Osteoblast (primary cell): ENCODE data around the gene SMIM24. TPM values are rescaled to one million over a fixed set of nuclear protein-coding genes. Genes with fewer than 3 reads are reported as not detected.
A peak's percentile ranks its signal among the peaks of the same experiment; 100 is the strongest.

Experiments
- DNase-seq: peaks from one replicate; pipeline ENCODE4 v3.0.0; 2011; ENCODE audit warnings: low spot score, mixed read lengths; ENCODE audit not compliant: insufficient read length; ENCODE audit errors: missing footprints
- H2AFZ ChIP-seq: 2 replicates; pipeline ENCODE4 v1.6.0; 2011; ENCODE audit warnings: mild to moderate bottlenecking, low read length
- H3K27ac ChIP-seq: 2 replicates; pipeline ENCODE4 v1.5.1; 2011; ENCODE audit warnings: mild to moderate bottlenecking, low read depth, low read length, moderate library complexity
- H3K27me3 ChIP-seq: 2 replicates; pipeline ENCODE4 v1.6.0; 2012; ENCODE audit warnings: mild to moderate bottlenecking, control low read depth, inconsistent platforms, low read length, moderate library complexity; ENCODE audit not compliant: insufficient read depth
- H3K36me3 ChIP-seq: 2 replicates; pipeline ENCODE4 v1.5.1; 2011; ENCODE audit warnings: mild to moderate bottlenecking, low read length, control low read depth, moderate library complexity; ENCODE audit not compliant: insufficient read depth
- H3K4me1 ChIP-seq: 2 replicates; pipeline ENCODE4 v1.5.1; 2011; ENCODE audit warnings: mild to moderate bottlenecking, low read length, control low read depth, moderate library complexity; ENCODE audit not compliant: insufficient read depth
- H3K4me2 ChIP-seq: 2 replicates; pipeline ENCODE4 v1.6.0; 2011; ENCODE audit warnings: mild to moderate bottlenecking, low read length; ENCODE audit not compliant: insufficient read depth
- H3K4me3 ChIP-seq: fragments of 200-600 bp; sonication (generic); 3 replicates; pipeline ENCODE4 v1.5.1; 2012; ENCODE audit warnings: mild to moderate bottlenecking, low read length, inconsistent platforms; ENCODE audit not compliant: insufficient read depth
- H3K79me2 ChIP-seq: 2 replicates; pipeline ENCODE4 v1.6.0; 2012; ENCODE audit warnings: mild to moderate bottlenecking, low read length, control low read depth, inconsistent platforms; ENCODE audit not compliant: insufficient read depth
- H3K9me3 ChIP-seq: 2 replicates; pipeline ENCODE4 v1.5.1; 2011; ENCODE audit warnings: low read depth, low read length, control low read depth
- H4K20me1 ChIP-seq: 2 replicates; pipeline ENCODE4 v1.6.0; 2012; ENCODE audit warnings: mild to moderate bottlenecking, low read length, control low read depth; ENCODE audit not compliant: insufficient read depth
- total RNA-seq: library from RNA; depleted of rRNA; stranded (reverse); fragments of >200 nt; gene quantifications from 2 replicates; pipeline ENCODE4 v1.2.3, GENCODE V29; 2012
- TF ChIP-seq, protein P1 (sequence below): IDR thresholded peaks from 2 replicates; pipeline ENCODE4 v1.5.1; 2011; ENCODE audit warnings: mild to moderate bottlenecking, low read depth, low read length, moderate library complexity; ENCODE audit errors: extremely low read depth

The SMIM24 gene
- total RNA-seq, 1 donor: not detected

DNA sequence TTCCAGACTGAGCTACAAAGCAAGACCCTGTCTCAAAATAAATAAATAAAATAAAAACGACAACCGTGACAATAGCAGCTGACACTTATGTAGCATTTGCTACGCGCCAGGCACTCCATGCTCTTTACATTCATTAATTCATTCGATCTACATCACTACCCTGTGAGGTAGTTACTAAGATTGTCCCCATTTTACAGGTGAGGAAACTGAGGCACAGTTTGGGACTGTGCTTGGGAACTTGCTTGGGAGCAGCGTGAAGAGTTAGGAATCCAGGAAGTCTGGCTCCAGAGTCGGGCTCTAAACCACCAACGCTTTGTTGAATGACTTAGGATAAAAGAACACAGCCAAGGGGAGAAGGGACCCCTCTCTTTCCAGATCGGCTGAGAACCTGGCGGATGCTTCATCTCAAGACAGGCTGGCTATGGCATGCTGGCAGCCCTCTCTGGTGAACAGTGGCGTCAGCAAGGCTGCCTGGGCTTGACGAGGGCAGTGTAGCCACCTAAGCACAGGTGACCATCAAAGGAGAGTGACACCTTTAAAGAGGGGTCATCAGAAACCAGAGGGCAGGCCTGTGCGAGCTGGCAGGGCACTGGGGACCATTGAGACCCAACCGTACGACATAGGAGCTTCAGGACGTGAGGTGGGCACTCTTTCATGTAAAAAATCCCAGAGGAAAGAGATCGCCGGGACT lies 19.6 kb upstream of the SMIM24 start:
- H3K4me3 ChIP-seq: peak overlapping the region; percentile 94
- H4K20me1 ChIP-seq: peaks cover 7% of the 10 kb centered on the region
- H3K27me3 ChIP-seq: no peaks in the 10 kb centered on the region
- H2AFZ ChIP-seq: peak overlapping the region; percentile 92
- peaks cover 22% of the 10 kb centered on the region for H3K36me3 ChIP-seq
- peak overlapping the region; percentile 93 for H3K27ac ChIP-seq
- TF ChIP-seq, protein P1, sequence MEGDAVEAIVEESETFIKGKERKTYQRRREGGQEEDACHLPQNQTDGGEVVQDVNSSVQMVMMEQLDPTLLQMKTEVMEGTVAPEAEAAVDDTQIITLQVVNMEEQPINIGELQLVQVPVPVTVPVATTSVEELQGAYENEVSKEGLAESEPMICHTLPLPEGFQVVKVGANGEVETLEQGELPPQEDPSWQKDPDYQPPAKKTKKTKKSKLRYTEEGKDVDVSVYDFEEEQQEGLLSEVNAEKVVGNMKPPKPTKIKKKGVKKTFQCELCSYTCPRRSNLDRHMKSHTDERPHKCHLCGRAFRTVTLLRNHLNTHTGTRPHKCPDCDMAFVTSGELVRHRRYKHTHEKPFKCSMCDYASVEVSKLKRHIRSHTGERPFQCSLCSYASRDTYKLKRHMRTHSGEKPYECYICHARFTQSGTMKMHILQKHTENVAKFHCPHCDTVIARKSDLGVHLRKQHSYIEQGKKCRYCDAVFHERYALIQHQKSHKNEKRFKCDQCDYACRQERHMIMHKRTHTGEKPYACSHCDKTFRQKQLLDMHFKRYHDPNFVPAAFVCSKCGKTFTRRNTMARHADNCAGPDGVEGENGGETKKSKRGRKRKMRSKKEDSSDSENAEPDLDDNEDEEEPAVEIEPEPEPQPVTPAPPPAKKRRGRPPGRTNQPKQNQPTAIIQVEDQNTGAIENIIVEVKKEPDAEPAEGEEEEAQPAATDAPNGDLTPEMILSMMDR: no peak
- no peaks in the 10 kb centered on the region for H3K9me3 ChIP-seq
- peaks cover 36% of the 10 kb centered on the region for H3K79me2 ChIP-seq
- DNase-seq: peak; percentile 86
- peak overlapping the region; percentile 88 for H3K4me2 ChIP-seq
- peaks cover 10% of the 10 kb centered on the region for H3K4me1 ChIP-seq

DNA sequence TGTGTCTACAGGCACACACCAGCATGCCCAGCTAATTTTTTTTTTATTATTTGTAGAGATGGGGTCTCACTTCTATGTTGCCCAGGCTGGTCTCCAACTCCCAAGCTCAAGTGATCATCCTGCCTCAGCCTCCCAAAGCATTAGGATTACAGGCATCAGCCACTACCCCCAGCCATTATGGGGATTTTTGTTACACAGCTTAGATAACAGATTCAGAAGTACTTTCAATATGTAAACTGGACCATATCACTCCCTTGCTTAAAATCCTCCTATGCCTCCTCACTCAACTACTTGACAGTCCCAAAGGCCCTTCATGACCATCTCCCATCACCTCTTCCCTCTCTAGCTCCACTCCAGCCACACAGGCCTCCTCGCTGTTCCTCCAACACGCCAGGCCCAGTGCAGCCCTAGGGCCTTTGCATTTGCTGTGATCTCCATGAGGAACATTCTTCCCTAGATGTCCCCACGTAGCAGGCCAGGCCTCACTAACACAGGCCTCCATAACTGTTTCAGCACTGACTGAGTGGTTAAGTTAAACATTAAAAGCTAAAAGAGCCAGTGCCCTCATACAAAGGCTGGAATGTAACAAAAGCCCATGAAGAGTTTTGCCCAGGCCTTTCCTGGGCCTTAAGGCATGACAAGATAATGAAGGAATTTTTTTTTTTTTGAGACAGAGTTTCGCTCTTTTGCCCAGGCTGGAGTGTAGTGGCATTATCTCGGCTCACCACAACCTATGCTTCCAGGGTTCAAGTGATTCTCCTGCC lies 17.6 kb upstream of the SMIM24 start:
- no peaks in the 10 kb centered on the region for H3K9me3 ChIP-seq

DNA sequence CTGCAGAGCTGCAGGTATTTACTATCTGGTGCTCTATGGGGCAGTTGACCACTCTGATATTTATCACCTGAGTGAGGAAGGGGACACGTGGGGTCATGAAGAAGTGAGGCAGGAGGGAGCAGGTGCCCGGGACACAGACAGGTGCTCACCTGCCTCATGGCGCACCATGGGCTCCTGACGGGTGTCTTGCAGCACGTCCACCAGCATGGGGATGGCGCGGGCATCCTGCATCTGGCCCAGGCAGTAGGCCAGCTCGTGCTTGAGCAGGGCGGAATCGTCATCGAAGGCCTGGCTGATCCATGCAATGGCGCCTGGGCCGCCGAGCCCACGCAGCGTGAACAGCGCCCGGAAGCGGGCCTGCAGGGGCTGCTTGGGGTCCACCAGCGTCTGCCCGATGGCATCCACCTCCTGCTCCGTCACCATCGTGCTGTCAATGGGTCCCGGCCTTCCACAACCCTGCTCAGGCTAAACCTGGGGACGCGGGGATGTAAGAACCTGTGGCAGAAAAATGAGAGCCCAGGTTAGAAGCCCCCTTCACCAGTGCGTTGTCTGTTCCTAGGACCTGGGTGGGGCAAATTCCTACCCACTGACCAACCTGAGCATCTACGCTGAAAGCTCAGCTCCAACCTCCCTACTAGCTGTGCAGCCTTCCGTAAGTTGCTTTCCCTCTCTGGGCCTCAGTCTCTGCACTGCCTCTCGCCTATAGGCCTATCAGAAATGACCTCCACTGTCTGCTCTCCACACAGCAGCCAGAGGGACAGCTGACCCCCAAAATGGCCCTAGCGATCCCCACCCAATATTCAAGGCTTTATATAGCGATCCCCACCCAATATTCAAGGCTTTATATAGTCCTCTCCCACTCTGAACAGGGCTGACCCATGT lies 16.3 kb upstream of the SMIM24 start:
- no peak overlapping the region for H3K27ac ChIP-seq
- H3K4me3 ChIP-seq: no peak overlapping the region
- peaks cover 36% of the 10 kb centered on the region for H3K79me2 ChIP-seq
- H3K27me3 ChIP-seq: no peaks in the 10 kb centered on the region
- peaks cover 7% of the 10 kb centered on the region for H4K20me1 ChIP-seq
- H3K9me3 ChIP-seq: no peaks in the 10 kb centered on the region
- DNase-seq: peak; percentile 56
- TF ChIP-seq, protein P1: no peak
- H3K4me2 ChIP-seq: no peak overlapping the region
- H3K36me3 ChIP-seq: peaks cover 30% of the 10 kb centered on the region
- peaks cover 10% of the 10 kb centered on the region for H3K4me1 ChIP-seq
- H2AFZ ChIP-seq: no peak overlapping the region

More for the DNA sequence above, 17.6 kb upstream of the SMIM24 start:
- Histone ChIP-seq H3K4me2 (no peak overlapping the region), H3K27ac (no peak overlapping the region), H3K4me1 (peaks cover 10% of the 10 kb centered on the region), H3K36me3 (peaks cover 30% of the 10 kb centered on the region), H2AFZ (no peak overlapping the region), H3K4me3 (no peak overlapping the region), H3K27me3 (no peaks in the 10 kb centered on the region), H3K79me2 (peaks cover 36% of the 10 kb centered on the region), H4K20me1 (peaks cover 7% of the 10 kb centered on the region)
- TF ChIP-seq, protein P1: no peak
- no peak for DNase-seq
